ENCODE measurements around the gene NOL4L.

- no peak for TF ChIP-seq EZH2 (IDR thresholded peaks at IDR 0.05)
- no peak for TF ChIP-seq CTCF (IDR thresholded peaks at IDR 0.05)
These were observed 35.3 kb downstream of the NOL4L start for GRCh38 chr20:32549842-32550241.

Measured in neural progenitor cell (in vitro differentiated cells).